GM21526 (cell line): ENCODE data around the gene OR6X1.
"Not testable (repeated sequence)": the region's sequence is repeated elsewhere in the genome, so short reads cannot be mapped to it uniquely, and the experiment has no call there.

ENCODE experiments used
- ATAC-seq: cut with Tn5 transposase; IDR thresholded peaks from one replicate; pipeline ENCODE4 v1.9.1; 2021; ENCODE audit warnings: moderate library complexity; ENCODE audit not compliant: unreplicated experiment, low FRiP score

Gene OR6X1

GRCh38 chr11:123755344-123755743 is 1.0 kb upstream of the OR6X1 start:
- no peak for ATAC-seq

GRCh38 chr11:123753110-123753509 is 1.2 kb downstream of the OR6X1 start:
- no peak for ATAC-seq

GRCh38 chr11:123751781-123752180 is 2.5 kb downstream of the OR6X1 start:
- ATAC-seq = no peak

- ATAC-seq = not testable (repeated sequence)
These were observed 6.0 kb downstream of the OR6X1 start for GRCh38 chr11:123748349-123748748.

- ATAC-seq = no peak
These were observed 8.4 kb downstream of the OR6X1 start for GRCh38 chr11:123745764-123746451.

GRCh38 chr11:123742724-123743120 is 11.6 kb downstream of the OR6X1 start:
- ATAC-seq = no peak

GRCh38 chr11:123742031-123742723 is 12.1 kb downstream of the OR6X1 start:
- peak; percentile 4 for ATAC-seq

GRCh38 chr11:123741159-123742030 is 12.9 kb downstream of the OR6X1 start, which contains the start of gene ZNF202:
TSS of gene ZNF202 (minus strand) at chr11:123741660. CDS start at chr11:123730888, 10,772 bp downstream.
- peak; percentile 99 for ATAC-seq

GRCh38 chr11:123740787-123741158 is 13.5 kb downstream of the OR6X1 start:
- no peak for ATAC-seq

- no peak for ATAC-seq
These were observed 15.9 kb downstream of the OR6X1 start for GRCh38 chr11:123738374-123738773.

GRCh38 chr11:123736769-123737168 is 17.5 kb downstream of the OR6X1 start:
- no peak for ATAC-seq

- ATAC-seq = no peak
These were observed 24.7 kb downstream of the OR6X1 start for GRCh38 chr11:123729602-123730001.

- no peak for ATAC-seq
These were observed 28.2 kb downstream of the OR6X1 start for GRCh38 chr11:123725995-123726655.

GRCh38 chr11:123719452-123719851 is 34.9 kb downstream of the OR6X1 start:
- ATAC-seq = no peak

GRCh38 chr11:123718469-123718868 is 35.8 kb downstream of the OR6X1 start:
- no peak for ATAC-seq

- no peak for ATAC-seq
These were observed 36.3 kb downstream of the OR6X1 start for GRCh38 chr11:123718063-123718462.

GRCh38 chr11:123712627-123713026 is 41.7 kb downstream of the OR6X1 start:
- ATAC-seq = not testable (repeated sequence)

GRCh38 chr11:123707606-123708205 is 46.6 kb downstream of the OR6X1 start:
- no peak for ATAC-seq

- no peak for ATAC-seq
These were observed 47.1 kb downstream of the OR6X1 start for GRCh38 chr11:123707206-123707605.

- ATAC-seq = no peak
These were observed 50.0 kb downstream of the OR6X1 start for GRCh38 chr11:123704341-123704740.
